Measurements from ENCODE around the gene APOF.
"Not testable (repeated sequence)": the region's sequence is repeated elsewhere in the genome, so short reads cannot be mapped to it uniquely, and the experiment has no call there.

APOF gene

DNA sequence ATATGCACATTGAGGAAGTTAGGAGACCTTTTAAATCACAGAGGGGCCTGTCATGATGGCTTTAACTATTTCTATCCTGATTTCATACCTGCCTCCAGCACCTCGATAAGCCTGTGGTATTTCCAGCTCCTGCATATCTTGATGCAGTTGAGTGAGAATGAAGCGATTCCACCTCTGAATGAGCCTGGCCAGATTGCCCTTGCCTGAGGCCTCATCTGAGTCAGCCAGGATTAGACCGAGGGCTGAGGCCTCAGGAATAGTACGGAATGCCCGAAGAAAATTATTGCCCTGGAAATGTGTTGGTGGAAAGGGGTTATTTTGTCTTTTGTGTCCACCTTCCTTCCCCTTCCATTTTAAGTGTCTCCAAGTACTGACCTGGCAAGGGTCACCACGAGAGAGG, 38.5 kb downstream of the APOF start:
- H3K4me3 ChIP-seq (ENCODE audit: low read length): no peak overlapping the region
- DNase-seq (ENCODE audit: low read depth): no peak
- TF ChIP-seq, protein P1, sequence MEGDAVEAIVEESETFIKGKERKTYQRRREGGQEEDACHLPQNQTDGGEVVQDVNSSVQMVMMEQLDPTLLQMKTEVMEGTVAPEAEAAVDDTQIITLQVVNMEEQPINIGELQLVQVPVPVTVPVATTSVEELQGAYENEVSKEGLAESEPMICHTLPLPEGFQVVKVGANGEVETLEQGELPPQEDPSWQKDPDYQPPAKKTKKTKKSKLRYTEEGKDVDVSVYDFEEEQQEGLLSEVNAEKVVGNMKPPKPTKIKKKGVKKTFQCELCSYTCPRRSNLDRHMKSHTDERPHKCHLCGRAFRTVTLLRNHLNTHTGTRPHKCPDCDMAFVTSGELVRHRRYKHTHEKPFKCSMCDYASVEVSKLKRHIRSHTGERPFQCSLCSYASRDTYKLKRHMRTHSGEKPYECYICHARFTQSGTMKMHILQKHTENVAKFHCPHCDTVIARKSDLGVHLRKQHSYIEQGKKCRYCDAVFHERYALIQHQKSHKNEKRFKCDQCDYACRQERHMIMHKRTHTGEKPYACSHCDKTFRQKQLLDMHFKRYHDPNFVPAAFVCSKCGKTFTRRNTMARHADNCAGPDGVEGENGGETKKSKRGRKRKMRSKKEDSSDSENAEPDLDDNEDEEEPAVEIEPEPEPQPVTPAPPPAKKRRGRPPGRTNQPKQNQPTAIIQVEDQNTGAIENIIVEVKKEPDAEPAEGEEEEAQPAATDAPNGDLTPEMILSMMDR (conservative IDR thresholded peaks at IDR 0.05; ENCODE audit: low read length): no peak

DNA sequence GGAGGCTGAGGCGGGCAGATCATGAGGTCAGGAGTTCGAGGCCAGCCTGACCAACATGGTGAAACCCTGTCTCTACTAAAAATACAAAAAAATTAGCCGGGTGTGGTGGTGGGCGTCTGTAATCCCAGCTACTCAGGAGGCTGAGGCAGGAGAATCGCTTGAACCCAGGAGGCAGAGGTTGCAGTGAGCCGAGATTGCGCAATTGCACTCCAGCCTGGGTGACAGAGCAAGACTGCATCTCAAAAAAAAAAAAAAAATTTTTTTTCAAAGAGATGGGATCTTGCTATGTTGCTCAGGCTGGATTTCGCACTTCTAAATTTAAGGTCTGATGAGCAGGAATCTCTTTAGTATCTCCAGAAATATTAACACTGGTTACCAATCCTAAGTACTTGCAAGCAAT, 41.0 kb downstream of the APOF start:
- DNase-seq (ENCODE audit: low read depth); H3K4me3 ChIP-seq (ENCODE audit: low read length): not testable (repeated sequence)

DNA sequence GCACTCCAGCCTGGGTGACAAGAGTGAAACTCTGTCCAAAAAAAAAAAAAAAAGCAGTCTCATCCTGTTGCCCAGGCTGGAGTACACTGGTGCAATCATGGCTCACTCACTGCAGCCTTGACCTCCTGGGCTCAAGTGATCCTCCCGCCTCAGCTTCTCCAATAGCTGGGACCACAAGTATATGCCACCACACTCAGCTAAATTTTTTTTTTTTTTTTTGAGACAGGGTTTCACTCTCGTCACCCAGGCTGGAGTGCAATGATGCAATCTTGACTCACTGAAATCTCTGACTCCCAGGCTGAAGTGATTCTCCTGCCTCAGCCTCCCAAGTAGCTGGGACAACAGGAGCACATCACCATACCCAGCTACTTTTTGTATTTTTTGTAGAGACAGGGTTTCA, 41.6 kb downstream of the APOF start:
- DNase-seq (ENCODE audit: low read depth): peak; percentile 11
- TF ChIP-seq, protein P1 (conservative IDR thresholded peaks at IDR 0.05; ENCODE audit: low read length): no peak
- H3K4me3 ChIP-seq (ENCODE audit: low read length): no peak overlapping the region

DNA sequence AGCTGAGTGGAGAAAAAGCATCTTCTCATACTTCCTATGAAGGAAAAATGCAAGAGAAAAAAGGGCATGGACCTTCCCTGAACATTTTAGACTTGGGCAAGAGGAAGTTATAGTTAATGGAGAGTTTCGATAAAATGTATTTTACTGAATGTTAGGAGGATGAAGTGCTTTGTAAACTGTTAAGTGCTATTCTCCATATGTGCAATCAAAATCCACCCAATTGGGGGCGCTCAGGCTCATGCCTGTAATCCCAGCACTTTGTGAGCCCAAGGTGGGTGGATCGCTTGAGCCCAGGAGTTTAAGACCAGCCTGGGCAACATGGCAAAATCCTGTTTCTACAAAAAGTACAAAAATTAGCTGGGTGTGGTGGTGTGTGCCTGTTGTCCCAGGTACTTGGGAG, 45.0 kb downstream of the APOF start:
- TF ChIP-seq, protein P1 (conservative IDR thresholded peaks at IDR 0.05; ENCODE audit: low read length): no peak
- H3K4me3 ChIP-seq (ENCODE audit: low read length): no peak overlapping the region
- no peak for DNase-seq (ENCODE audit: low read depth)

DNA sequence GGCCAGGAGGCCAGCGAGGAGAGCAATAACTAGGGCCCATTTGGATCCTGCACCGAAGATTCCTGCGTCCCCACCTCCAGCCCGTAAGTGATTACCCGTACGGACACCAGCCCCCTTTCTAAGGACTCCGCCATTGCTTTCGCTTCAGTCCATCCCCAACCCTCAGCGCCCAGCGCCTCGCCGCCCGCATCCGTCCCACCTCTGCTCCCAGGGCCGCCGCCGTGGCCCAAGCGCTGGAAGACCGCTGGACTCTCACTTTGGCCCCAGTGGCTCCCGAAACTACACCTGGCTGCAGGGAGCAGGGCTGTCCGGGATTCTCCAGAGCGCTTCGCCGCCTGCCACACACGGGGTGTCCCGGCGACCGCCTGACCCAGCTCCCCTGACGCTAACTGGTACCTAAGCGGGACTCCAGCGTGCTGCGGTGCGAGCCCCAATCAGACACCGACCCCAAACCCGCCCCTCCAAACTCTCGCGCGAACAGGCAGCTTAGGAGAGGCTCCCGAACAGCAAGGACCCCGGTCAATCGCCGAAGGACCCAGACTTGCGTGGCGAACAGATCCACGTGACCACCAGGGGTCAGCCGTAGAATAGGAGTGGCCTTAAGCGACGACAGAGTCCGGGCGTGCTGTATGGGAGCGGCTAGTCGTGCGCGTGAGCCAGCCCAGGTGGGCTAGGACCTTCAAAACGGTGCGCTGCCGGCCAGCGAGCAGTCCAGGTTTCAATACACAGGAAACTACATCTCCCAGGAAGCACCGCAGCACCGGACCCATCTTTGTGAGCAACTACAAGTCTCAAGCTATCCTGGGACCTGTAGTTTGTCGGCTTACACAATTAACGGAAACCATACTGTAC, 46.8 kb downstream of the APOF start, which contains the start of gene CNPY2:
Gene CNPY2 (minus strand): TSS at position 367 of the 852 bp plus-strand sequence. CDS start 771 bp downstream, outside the sequence.
- TF ChIP-seq, protein P1 (conservative IDR thresholded peaks at IDR 0.05; ENCODE audit: low read length): no peak; the same call in 1 of the 2 replicates

DNA sequence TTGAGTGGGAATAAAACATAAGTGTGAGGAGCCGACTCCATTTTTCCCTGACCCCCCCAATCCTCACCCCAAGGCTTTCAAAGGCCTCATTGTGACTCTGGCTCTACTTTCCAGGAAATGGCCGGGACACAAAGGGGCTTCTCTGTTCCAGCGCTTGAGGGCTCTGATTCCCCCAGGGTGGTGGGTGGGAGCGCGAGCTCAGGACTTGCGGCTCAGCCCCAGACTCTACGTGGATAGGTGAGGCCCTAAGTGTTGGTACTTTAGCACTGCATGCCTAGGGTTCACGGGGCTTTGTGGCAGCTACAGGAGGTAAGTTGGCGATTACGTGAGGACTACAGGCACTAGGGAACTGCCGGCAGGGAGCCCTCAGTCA, 47.4 kb downstream of the APOF start:
- DNase-seq (ENCODE audit: low read depth): no peak
- TF ChIP-seq, protein P1 (conservative IDR thresholded peaks at IDR 0.05; ENCODE audit: low read length): no peak
- peak overlapping the region; percentile 95 for H3K4me3 ChIP-seq (ENCODE audit: low read length)

More for the DNA sequence above, 46.8 kb downstream of the APOF start, which contains the start of gene CNPY2:
- DNase-seq (ENCODE audit: low read depth): peak; percentile 94
- H3K4me3 ChIP-seq (ENCODE audit: low read length): peak within 1 kb of the TSS; percentile 95

DNA sequence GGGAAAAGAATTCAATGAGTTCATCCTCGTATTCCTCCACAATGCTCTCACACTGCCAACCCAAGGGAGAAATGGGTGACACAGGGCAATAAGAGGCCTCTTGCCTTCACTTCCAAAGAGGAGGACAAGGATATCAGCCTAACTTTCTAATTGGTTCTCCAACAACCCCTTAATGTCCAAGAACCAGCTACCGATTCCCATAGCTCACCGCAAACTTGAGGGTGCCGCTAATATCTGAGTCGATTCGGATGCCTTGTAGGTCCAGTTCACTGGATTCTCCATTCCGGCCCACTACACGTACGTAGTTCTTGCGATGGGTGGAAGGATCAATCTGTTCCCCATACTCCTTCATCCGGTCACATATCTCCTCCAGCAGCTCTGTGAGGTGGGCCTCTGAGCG, 51.7 kb downstream of the APOF start:
- H3K4me3 ChIP-seq (ENCODE audit: low read length): no peak overlapping the region
- DNase-seq (ENCODE audit: low read depth): no peak
- TF ChIP-seq, protein P1 (conservative IDR thresholded peaks at IDR 0.05; ENCODE audit: low read length): no peak
